Measurements from ENCODE around the gene BTLA.
"Not testable (repeated sequence)": the region's sequence is repeated elsewhere in the genome, so short reads cannot be mapped to it uniquely, and the experiment has no call there.

Gene BTLA, protein sequence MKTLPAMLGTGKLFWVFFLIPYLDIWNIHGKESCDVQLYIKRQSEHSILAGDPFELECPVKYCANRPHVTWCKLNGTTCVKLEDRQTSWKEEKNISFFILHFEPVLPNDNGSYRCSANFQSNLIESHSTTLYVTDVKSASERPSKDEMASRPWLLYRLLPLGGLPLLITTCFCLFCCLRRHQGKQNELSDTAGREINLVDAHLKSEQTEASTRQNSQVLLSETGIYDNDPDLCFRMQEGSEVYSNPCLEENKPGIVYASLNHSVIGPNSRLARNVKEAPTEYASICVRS

DNA sequence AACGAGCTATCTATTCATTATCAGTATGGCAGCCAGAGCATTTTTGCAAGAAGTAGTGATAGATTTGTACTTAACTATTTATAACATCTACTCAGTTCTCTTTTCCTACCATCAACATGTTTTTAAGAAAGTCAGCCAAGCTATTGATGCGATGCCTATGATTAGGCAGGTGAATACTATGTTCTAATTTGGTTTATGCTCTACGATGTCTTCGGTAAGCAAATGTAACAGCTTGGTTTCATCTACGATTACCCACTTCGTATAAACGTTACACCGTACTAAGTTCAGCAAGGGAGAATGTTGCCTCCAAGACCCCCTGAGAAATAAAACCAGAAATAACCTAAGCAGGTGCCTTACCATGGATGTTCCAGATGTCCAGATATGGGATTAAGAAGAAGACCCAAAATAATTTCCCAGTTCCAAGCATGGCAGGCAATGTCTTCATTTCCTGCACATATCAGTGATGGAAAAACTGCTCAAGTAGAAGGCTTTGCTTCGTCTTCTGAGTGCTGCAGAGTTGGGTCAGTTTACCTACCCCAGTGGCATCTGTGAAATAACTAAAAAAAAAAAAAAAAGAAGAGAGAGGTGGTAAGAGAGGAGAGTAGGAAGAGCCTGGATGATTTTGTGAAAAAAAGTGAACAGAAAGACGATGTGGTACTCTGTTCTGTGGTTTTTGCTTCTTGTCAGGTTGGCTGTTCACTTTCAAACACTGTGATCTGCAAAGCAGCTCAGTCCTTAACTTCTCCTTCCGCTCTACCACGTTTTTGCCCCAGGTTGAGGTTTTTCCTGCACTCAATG lies at the start of gene BTLA:
Gene BTLA (minus strand): TSS at position 559 of the 798 bp plus-strand sequence. CDS start 114 bp downstream, at position 445.
- no peak for DNase-seq (ENCODE audit: low read depth)

DNA sequence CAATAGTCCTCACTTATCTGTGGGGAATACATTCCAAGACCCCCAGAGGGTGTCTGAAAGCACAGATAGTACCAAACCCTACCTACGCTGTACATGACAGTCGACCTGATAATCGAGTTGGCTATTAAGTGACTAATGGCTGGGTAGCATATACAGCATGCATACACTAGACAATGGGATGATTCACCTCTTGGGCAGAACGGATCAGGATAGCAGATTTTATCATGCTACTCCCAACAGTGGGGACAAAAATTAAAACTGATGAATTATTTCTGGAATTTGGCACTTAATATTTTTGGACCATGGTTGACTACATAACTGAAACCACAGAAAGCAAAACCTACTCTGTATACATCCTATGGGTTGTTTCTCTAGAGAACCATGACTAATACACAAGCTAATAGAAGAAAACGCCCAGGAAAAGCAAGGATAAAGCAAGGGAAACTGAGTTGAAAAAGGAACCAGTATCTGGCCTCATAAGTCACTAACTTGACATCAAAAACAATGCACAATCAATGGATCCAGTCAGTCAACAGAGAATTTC lies 47.0 kb upstream of the BTLA start:
- DNase-seq (ENCODE audit: low read depth), result no peak

DNA sequence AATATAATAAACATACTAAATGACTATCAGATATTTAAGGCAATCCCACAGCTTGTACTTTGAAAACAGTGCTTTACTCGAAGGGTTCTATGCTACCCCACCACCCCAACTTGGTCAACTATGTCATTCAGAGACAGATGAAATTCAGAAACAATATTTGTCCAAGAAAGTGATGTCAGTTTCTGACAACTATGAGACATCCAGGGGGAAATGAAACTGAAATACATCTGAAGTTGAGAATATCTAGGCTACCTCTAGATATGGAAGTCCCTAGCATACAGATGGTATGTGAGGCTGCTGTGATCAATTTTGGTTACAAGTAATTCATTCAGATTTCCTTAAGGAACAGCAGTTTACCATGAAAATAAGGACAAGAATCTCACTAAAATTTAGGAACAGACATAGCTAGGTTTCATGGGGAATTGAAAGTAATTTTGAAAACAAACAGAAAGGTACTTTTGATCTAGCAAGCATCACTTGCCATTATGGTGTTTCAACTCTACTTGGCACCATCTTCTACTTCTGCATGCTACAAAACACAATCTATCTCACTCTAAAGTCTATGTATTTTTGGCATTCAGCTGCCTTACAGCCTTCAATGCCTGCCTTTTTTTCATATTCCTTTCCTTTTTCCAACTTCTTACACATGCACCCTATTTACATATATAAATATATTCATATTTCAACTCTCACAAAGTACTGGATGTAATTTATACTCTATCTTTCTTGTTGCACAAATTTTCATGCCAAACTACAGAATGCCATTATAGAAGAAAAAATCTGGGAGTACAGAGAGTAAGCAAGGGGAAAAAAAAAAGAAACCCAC lies 40.8 kb upstream of the BTLA start:
- DNase-seq (ENCODE audit: low read depth), result no peak

DNA sequence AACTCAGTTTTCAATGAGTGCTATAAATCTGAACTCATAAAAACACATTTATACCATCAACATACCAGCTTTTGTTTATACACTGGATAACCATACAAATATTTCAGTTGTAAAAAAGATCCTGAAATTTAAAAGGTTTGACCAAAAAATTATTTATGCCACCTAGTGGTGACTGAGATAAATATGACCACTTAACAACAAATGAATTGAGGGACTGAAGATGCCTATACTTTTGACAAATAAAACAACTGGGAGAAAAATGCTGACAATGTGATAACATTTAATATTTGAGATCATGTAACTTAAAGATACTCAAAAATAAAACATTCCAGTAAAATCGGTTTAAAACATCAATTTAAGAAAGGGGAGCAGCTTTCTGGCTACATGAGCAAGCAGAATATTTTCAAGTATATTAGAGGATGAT lies 32.1 kb upstream of the BTLA start:
- DNase-seq (ENCODE audit: low read depth), result no peak

DNA sequence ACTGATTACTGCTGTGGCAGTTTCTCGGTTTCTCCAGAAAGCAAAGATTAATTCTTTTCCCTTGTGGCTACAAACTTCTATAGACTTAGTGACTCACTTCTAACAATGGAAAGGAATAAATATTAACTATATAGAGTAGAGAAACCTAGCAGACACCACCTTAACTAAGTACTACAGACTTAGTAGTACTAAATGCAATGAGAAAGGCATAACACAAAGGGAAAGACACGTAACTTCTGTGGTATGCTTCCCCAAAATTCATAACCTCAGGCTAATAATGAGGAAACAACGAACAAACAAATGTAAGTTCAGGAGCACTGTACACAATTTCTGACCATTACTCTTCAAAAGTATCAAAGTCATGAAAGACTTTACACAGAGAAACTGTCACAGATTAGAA lies 31.3 kb upstream of the BTLA start:
- no peak for DNase-seq (ENCODE audit: low read depth)

DNA sequence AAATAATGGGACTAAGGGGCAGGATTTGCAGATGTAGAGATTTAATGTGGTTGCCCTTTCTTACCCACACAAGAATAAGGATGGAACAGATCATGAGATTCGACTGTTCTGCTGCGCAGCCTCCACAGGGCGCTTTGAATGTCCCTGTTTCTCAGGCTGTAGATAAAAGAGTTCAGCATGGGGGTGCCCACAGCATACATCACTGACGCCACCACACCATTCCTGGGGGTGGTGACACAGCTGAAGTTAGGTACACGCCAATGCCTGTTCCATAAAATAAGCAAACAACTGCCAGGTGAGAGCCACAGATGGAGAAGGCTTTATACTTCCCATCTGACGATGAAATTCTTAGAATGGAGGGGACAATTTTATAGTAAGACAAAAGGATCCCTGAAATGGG lies 24.9 kb upstream of the BTLA start:
- not testable (repeated sequence) for DNase-seq (ENCODE audit: low read depth)

DNA sequence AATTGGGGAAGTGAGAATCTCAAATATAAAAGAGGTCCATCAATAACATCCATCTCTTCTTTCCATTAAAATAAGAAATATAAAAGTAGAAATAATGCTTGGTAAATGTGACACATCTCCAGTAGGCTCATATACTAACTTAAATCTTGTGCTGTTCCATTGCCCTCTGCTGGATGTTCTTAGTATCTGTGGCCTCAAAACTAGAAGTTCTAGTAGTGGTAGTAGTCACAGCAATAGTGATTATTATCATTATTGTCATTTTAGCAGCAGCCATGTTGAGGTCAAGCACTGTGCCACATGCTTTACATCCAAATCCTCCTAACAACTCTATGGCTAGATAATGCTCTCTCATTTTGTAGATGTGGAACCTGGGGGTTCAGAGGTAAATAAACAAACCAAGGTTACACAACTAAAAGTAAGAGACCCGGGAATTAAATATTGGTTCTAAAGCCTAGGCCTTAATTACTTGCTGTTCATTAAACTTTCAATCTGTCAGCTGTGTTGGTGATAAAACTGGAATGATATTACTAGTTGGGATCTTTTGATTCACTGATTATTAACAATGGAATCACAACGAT lies 20.2 kb upstream of the BTLA start:
- no peak for DNase-seq (ENCODE audit: low read depth)

DNA sequence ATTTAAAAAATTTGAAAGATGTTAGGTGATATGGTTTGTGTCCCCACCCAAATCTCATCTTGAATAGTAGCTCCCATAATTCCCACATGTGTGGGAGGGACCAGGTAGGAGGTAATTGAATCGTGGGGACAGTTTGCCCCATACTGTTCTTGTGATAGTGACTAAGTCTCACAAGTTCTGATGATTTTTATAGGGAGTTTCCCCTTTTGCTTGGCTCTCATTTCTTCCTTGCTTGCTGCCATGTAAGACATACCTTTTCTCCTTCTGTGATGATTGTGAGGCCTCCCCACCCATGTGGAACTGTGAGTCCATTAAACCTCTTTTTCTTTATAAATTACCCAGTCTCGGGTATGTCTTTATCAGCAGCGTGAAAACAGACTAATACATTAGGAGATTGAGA lies 19.7 kb upstream of the BTLA start:
- DNase-seq (ENCODE audit: low read depth), result not testable (repeated sequence)

DNA sequence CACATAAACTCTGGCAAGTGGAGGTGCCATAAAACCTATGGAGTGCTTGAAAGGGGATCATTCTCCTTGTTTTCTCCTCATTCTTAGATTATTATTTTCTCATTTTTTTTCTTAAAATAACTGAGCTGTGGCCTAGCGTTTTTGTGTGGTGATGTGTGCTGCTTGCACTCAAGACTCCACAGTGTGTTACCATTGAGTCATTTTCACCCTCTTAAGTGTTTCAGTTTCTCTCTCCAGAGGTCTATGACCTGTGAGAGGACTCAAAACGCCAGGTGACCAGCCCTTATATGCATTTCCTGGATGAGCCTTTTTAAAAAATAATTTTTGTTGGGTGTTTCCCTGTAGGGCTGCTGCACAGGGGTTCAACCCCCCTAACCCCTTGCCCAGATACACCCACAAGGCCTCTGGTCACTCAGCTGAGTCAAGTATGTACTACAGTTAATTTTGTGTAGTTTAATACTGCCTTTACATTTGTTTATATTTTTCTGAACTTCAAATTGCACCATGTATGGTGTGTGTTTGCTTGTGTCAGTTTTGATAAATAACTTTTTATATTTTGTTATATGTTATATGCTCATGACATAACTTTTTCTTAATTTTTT lies 15.4 kb upstream of the BTLA start:
- DNase-seq (ENCODE audit: low read depth), result no peak

DNA sequence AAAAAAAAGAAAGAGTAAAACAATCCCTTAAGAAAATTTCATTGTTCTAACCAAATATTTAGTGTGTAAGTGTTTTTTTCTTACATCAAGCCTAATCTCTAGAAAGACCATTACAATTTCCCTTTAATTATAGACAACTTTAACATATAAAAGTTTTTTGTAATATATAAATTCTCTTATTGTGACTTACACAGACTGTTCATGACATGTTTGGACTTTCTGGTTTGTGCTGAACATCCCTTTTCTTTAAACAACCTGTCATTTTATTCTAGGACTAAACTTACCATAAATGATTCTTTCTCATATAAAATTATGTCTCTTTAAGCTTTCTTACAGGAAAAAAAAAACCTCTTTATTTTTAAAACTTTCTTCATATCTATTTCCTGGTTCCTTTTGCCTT lies 13.0 kb upstream of the BTLA start:
- no peak for DNase-seq (ENCODE audit: low read depth)

DNA sequence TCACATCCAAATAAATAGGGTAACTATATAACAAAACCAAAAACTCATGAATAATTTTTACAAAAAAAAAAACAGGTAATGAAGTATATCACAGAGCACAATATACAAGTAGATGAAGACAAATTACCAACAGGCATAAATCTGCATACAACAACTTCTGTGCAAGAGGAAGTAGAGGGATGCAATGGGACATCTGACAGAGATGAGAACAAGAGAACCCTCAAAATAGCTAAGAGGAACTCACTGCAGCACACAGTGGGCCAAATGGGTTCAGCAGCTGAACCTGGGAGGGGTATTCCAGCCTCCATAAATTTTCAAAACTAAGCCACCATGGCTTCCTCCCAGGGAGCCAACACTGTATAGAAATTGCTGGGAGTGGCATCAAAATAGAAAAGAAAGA lies 9.6 kb upstream of the BTLA start:
- no peak for DNase-seq (ENCODE audit: low read depth)

DNA sequence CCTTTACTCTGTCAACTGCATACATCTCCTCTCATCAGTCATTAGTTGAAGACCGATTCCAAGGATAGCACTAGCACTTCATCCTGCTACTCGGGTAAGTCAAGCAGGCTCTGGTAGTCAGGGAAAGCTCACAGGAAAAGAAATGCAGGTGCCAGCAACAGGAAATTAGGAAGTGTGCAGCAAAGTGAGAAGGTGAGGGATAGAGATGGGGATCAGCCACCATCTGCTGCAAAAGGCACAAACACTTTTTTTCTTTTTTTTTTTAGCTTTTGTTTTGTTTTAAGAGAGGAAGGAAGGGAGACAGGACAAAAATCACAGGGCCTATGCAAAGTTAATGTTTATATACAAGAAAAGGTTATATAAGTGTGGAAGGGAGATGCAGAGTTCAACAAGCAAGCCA lies 9.0 kb upstream of the BTLA start:
- DNase-seq (ENCODE audit: low read depth), result no peak

DNA sequence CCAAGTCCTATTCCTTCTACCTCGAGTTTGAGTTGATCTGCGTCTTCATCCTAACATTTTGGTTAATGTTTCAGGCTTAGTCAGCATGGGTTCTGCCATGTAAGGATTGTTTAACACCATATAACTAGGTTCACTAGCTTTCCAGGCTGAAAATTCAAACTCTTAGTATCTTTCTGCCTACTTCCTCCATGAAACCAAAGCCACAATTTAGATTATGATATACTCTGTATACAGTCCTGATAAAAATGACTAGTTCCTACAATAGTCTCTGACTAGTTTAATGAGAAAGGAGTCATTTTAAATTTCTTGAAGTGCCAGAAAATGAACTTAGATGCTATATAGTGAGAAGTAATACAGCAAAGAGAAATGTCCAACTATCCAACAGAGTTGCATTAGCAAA lies 6.6 kb upstream of the BTLA start:
- DNase-seq (ENCODE audit: low read depth), result no peak

DNA sequence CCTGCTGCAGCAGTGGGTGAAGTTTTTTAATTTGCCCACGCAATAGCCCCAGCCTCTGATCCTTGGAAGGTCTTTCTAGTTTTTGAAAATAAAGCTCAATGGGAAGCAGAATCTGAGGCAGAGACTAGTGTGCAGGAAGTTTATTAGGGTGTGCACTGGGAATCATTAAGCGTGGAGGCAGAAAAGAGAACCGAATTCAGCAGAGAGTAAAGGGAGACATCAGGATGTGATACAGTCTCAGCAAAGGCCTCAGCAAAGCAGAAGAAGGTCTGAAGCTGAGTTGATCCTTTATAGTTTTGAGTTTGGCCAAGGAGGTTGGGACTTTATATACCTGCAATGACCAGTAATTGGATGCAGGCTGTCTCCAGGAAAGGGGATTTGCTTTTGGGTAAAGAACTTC lies 4.9 kb upstream of the BTLA start:
- no peak for DNase-seq (ENCODE audit: low read depth)

DNA sequence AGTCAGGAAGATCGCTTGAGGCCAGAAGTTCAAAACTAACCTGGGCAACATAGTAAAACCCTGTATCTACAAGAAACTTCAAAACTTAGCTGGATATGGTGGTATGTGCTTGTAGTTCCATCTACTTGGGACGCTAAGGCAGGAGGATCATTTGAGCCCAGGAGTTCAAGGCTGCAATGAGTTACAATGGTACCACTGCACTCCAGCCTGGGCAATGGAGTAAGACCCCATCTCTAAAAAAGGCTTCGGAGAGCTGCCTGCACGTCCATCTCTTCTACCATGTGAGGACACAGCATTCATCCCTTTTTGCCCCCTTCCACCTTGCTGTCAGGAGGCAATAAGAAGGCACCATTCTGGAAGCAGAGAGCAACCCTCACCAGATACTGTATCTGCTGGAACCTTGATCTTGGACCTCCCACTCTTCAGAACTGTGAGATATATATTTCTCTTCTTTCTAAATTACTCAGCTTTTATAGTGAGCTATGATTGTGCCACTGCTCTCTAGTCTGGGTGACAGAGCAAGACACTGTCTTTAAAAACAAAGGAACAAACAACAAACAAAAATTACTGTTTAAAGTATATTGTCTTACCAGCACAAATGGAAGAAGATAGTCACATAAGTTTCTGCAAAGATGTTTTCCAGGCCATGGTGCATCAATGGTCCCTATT lies 4.2 kb upstream of the BTLA start:
- no peak for DNase-seq (ENCODE audit: low read depth)

DNA sequence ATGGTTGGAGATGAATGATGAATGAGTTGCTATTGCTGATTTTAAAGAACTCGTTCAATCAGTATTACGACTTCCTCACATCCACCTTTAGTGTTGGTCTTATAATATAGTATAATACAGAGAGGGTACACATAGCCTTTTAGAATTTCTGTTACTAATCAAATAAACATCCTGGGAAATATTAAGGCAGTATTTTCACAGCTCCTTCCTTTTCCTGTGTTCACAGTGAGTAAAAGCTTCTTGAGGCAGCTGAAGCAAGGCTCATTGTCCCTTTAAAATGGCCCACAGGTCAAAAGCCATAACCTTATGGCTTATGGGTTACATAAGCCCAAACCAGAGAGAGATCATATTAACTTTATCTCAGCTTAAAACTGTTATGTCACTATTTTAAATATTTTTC lies 1.3 kb upstream of the BTLA start:
- no peak for DNase-seq (ENCODE audit: low read depth)

DNA sequence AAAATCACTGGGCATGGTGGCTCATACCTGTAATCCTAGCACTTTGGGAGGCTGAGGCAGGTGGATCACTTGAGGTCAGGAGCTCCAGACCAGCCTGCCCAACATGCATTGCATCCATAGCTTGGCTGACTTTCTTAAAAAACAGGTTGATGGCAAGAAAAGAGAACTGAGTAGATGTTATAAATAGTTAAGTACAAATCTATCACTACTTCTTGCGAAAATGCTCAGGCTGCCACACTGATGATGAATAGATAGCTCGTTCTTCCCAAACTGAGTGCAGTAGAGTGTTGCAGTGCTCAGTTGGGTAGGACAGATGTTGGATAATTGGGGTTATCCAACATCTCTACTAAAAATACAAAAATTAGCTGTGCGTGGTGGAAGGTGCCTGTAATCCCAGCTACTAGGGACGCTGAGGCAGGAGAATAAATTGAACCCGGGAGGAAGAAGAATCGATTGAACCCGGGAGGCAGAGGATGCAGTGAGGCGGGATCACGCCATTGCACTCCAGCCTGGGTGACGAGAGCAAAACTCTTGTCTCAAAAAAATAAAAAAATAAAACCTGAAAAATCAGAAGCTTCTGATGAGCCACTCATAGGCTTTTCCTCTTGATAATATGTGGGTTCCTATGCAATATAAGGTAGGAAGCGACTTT lies 1.2 kb downstream of the BTLA start:
- no peak for DNase-seq (ENCODE audit: low read depth)

DNA sequence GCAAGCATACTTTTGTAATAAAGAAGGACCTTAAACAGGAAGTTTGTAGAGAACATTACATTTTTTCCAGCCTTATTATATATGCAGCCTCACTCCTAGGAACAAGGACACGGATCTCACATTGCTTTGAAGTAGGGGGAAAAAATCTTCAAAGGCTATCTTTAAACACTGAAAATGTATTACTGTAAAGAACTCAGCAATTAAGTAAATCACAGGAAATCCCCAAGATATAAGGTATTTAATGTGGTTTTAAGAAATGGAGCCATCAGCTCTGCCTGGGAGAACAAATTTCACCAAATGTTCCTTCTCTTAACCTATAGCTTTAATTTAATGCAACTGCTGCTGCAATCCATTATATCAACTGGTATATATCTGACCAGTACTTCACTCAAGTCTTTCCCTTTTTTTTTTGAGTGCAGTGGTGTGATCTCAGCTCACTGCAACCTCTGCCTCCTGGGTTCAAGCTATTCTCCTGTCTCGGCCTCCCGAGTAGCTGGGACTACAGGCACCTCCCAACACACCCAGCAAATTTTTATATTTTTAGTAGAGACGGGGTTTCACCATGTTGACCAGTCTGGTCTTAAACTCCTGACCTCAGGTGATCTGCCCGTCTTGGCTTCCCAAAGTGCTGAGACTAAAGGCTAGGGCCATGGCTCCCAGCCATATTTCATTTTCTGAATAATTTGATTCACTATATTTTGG lies 2.8 kb downstream of the BTLA start:
- no peak for DNase-seq (ENCODE audit: low read depth)

DNA sequence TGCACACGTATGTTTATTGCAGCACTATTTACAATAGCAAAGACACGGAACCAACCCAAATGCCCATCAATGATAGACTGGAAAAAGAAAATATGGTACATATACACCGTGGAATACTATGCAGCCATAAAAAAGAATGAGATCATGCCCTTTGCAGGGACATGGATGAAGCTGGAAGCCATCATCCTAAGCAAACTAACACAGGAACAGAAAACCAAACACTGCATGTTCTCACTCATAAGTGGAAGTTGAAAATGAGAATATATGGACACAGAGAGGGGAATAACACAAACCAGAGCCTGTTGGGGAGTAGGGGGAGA lies 4.9 kb downstream of the BTLA start:
- not testable (repeated sequence) for DNase-seq (ENCODE audit: low read depth)

DNA sequence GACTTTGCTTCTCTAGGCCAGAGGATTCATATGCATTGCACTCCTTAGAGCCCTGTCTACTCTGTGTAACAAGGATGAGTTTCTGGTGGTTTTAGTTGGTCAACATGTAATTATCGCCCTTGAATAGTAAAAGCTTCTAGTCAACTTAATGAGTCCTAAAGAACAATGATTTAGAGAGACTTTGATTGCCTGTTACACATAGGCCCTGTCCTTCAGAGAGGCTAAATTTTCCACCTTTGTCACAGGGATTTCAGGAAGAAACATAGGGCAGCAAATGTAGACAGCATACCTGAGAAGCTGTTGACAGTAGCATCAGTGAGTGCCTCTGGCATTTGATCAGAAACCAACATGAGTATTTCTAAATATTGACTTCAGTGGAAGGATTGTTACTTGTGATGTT lies 7.1 kb downstream of the BTLA start:
- no peak for DNase-seq (ENCODE audit: low read depth)
